ENCODE results near the gene ICE2. TPM values are rescaled to one million over a fixed set of nuclear protein-coding genes. Genes with fewer than 3 reads are reported as not detected.

The ICE2 gene
- total RNA-seq, 2 experiments from 2014 or later = 75.2 to 76.7 TPM

DNA sequence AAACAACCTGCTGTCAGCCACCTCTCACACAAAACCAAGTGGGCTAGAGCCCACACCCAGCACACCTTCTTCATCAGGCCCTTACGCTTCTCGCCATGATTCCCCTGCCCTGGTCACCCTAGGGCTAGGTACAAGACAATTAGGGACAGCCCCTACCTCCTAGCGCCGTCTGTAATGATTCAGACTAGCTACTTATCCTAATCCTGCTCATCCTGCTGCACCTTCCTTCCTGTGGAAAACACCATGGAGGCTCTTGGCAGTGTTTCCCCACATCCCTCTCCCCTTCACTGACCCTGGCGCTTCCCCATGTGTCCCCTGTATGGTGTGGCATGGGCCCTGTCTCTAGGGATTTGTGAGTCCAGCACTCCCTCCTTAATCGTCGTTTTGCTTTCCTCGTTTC is 39.6 kb upstream of the ICE2 start:
- H3K36me3 Mint-ChIP-seq (ENCODE audit: low read depth) = peaks cover 29% of the 10 kb centered on the region

DNA sequence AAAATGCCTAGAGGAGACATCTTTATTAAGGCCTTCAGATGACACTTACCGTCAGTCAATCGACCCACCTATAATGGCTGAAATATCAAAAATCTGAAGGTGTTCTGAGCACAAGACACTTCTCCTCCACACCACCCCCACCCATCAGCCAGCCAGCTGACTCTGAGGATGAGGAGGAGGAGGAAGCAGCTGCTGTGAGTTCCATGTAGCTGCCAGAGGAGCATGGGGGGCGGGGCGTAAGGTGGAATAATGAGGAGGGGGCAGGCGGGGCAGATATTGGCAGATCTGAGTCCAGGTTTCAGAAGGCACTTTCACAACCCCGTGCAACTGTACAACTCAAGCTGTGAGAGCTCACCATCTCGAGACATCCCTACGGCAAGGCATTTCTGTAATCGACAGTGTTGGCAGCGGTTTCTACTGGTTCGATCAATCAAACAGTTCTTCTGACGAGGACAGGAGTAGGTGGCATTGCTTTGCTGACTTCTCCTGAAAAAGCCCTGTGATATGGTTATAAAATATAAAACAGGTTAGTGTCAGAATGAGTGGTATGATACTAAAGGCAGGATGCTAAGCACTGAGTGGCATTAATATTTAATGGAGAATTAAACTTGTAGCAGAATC is 35.4 kb upstream of the ICE2 start:
- Mint-ChIP-seq H3K27ac (no peak overlapping the region), H3K9me3 (no peaks in the 10 kb centered on the region), H3K4me1 (ENCODE audit: low read depth) (peaks cover 29% of the 10 kb centered on the region), H3K27me3 (ENCODE audit: low read depth) (no peaks in the 10 kb centered on the region), H3K36me3 (ENCODE audit: low read depth) (peaks cover 53% of the 10 kb centered on the region), H3K4me3 (no peak overlapping the region)
- CTCF ChIA-PET = interaction anchor here (0.7 kb wide), 1 partner anchor 443 kb away, joined by 3 read pairs; no protein-coding TSS in a partner anchor
- intact Hi-C loops (cut with micrococcal nuclease) = no loop called here
- no peak for DNase-seq

More for the DNA sequence above, 39.6 kb upstream of the ICE2 start:
- CTCF ChIA-PET = interaction anchor here (1.0 to 5.6 kb wide), 2 partner anchors 8 to 53 kb away, joined by 3 to 74 read pairs; no protein-coding TSS in a partner anchor
- intact Hi-C loops (cut with micrococcal nuclease) = no loop called here
- no peak overlapping the region for H3K27ac Mint-ChIP-seq
- H3K4me3 Mint-ChIP-seq = no peak overlapping the region
- H3K27me3 Mint-ChIP-seq (ENCODE audit: low read depth) = no peaks in the 10 kb centered on the region
- peaks cover 25% of the 10 kb centered on the region for H3K4me1 Mint-ChIP-seq (ENCODE audit: low read depth)
- no peak for DNase-seq
- H3K9me3 Mint-ChIP-seq = no peaks in the 10 kb centered on the region

DNA sequence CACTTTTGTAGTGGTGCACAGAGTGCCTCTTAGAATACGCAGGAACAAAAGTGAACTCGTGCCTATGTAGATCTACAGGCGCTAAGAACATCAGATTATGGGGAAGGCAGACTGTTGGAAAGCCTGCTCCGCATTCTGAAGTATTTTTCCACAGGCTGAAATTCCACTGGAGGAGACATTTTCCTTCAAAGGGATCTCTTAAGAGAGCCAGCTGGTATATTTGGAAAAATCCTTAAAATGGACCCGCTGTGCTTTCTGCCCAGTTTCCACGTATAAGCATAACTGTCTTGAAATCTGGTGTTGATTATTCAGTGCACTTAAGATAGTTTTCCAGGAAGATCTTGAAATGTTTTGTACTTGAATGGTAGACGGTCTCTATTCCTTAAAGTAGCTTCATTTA is 34.7 kb upstream of the ICE2 start:
- H3K36me3 Mint-ChIP-seq (ENCODE audit: low read depth) = peaks cover 54% of the 10 kb centered on the region
- H3K27ac Mint-ChIP-seq = no peak overlapping the region
- no peak overlapping the region for H3K4me3 Mint-ChIP-seq
- DNase-seq = no peak
- H3K27me3 Mint-ChIP-seq (ENCODE audit: low read depth) = no peaks in the 10 kb centered on the region
- intact Hi-C loops (cut with micrococcal nuclease) = no loop called here
- peaks cover 33% of the 10 kb centered on the region for H3K4me1 Mint-ChIP-seq (ENCODE audit: low read depth)
- H3K9me3 Mint-ChIP-seq = no peaks in the 10 kb centered on the region
- CTCF ChIA-PET = interaction anchor here (0.7 kb wide), 1 partner anchor 442 kb away, joined by 3 read pairs; no protein-coding TSS in a partner anchor

DNA sequence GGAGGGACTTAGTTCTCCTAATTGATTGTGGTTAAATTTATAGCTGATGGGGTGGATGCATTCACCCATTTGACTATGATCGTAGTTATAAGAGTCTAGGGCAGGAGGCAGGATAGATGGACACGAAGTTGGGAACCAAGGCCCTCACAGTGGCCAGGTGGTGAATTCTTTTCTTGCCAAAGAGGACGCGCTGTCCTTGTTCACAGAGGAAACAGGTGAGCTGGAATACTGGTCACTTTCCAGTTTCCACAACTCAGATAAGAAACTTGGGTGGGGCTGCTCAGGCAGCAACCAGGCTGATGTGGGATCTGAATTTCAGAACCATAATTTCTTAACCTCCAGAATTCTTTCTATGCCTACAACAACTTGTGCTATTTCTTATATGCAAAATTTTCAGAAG is 34.0 kb upstream of the ICE2 start:
- no peaks in the 10 kb centered on the region for H3K9me3 Mint-ChIP-seq
- H3K36me3 Mint-ChIP-seq (ENCODE audit: low read depth) = peaks cover 57% of the 10 kb centered on the region
- no peak overlapping the region for H3K27ac Mint-ChIP-seq
- H3K4me1 Mint-ChIP-seq (ENCODE audit: low read depth) = peaks cover 40% of the 10 kb centered on the region
- intact Hi-C loops (cut with micrococcal nuclease) = no loop called here
- H3K4me3 Mint-ChIP-seq = no peak overlapping the region
- DNase-seq = no peak
- CTCF ChIA-PET = interaction anchor here (0.7 to 2.4 kb wide), 3 partner anchors 153 to 404 kb away, joined by 3 to 9 read pairs (median 3); no protein-coding TSS in a partner anchor
- H3K27me3 Mint-ChIP-seq (ENCODE audit: low read depth) = no peaks in the 10 kb centered on the region

DNA sequence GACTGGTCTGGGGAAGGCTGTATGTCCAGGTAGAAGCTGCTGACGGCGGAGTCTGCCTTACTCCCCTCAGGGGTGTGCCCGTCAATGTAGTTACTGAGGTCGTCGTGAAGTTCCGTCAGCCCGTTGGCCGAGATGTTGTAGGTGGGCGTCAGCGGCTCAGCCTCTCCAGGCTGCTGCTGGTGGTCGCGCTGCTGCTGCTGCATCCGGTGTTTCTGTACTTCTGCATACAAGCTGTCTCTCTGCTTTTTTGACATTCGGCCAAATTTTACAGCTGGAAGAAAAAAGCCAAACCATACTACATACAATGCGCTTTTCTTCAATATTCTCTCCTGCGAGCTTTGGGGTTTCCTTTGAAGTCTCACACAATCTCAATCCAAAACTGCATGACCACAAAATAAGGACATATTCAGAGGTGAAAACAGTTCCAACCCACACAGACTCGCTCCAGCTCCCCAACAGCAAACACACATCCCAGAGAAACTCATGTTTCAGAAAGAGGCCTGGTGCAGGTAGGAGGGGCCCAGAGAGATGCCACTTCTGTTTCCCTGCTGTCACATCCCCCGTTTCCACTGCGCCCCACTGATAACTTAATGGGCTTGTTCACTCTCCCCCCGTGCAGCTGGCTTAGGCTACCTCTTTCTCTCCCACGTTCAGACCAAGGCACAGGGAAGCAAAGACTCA is 32.5 kb upstream of the ICE2 start:
- no peaks in the 10 kb centered on the region for H3K9me3 Mint-ChIP-seq
- H3K27ac Mint-ChIP-seq = peak overlapping the region; percentile 47
- peaks cover 48% of the 10 kb centered on the region for H3K4me1 Mint-ChIP-seq (ENCODE audit: low read depth)
- H3K36me3 Mint-ChIP-seq (ENCODE audit: low read depth) = peaks cover 60% of the 10 kb centered on the region
- DNase-seq = no peak
- H3K4me3 Mint-ChIP-seq = no peak overlapping the region
- H3K27me3 Mint-ChIP-seq (ENCODE audit: low read depth) = no peaks in the 10 kb centered on the region
- CTCF ChIA-PET = interaction anchor here (1.1 to 5.0 kb wide), 4 partner anchors 8 to 406 kb away, joined by 3 to 74 read pairs (median 6); no protein-coding TSS in a partner anchor
- intact Hi-C loops (cut with micrococcal nuclease) = no loop called here

DNA sequence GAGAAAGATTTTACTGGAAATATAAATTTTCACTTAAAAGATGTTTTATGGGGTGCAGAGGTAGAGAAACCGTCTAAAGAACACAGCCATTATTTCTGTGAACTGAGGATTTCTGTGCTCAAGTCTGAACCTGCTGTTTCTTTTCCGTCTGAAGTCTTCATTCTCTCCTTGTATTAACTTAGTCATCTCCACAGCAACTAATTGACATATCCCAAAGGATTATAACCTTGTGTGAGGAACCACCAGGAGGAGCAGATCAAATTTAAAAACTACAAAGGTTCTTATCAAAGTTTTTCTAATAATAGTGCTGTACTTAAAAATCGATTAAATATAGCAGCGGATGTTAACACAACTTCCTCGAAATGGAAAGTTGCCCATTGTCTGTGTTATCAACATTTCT is 31.1 kb upstream of the ICE2 start:
- no peak overlapping the region for H3K4me3 Mint-ChIP-seq
- H3K27me3 Mint-ChIP-seq (ENCODE audit: low read depth) = no peaks in the 10 kb centered on the region
- H3K27ac Mint-ChIP-seq = no peak overlapping the region
- peaks cover 64% of the 10 kb centered on the region for H3K36me3 Mint-ChIP-seq (ENCODE audit: low read depth)
- no peak for DNase-seq
- CTCF ChIA-PET = interaction anchor here (0.6 to 5.0 kb wide), 5 partner anchors 10 to 230 kb away, joined by 3 to 74 read pairs (median 4); no protein-coding TSS in a partner anchor
- intact Hi-C loops (cut with micrococcal nuclease) = no loop called here
- H3K4me1 Mint-ChIP-seq (ENCODE audit: low read depth) = peaks cover 48% of the 10 kb centered on the region
- H3K9me3 Mint-ChIP-seq = no peaks in the 10 kb centered on the region

DNA sequence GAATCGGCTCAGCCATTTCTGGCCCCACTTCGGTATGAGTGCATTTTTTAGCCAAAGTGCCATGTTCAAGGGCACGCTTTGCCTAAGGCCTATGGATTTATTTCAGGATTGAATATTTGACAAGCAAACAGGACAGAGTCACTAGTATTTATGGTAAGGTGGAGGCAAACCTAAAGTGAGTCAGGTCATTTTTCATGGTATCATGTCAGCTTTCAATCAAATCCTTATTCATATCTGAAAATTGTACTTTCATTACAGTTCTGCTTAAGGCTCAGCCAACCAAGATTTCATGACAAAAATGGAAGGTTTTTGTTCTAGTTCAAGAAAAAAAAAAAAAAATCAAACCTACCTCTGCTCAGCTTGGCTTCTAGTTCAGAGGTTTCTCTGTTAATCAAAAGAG is 30.5 kb upstream of the ICE2 start:
- Mint-ChIP-seq H3K27me3 (ENCODE audit: low read depth) (no peaks in the 10 kb centered on the region), H3K9me3 (no peaks in the 10 kb centered on the region), H3K36me3 (ENCODE audit: low read depth) (peaks cover 62% of the 10 kb centered on the region), H3K4me1 (ENCODE audit: low read depth) (peaks cover 48% of the 10 kb centered on the region), H3K4me3 (no peak overlapping the region), H3K27ac (no peak overlapping the region)
- intact Hi-C loops (cut with micrococcal nuclease) = loop anchor here (2.0 to 10.0 kb wide), 5 partner anchors 138 to 1325 kb away; no protein-coding TSS in a partner anchor
- DNase-seq = no peak
- CTCF ChIA-PET = interaction anchor here (0.6 to 5.0 kb wide), 11 partner anchors 10 to 231 kb away, joined by 3 to 74 read pairs (median 4); no protein-coding TSS in a partner anchor

DNA sequence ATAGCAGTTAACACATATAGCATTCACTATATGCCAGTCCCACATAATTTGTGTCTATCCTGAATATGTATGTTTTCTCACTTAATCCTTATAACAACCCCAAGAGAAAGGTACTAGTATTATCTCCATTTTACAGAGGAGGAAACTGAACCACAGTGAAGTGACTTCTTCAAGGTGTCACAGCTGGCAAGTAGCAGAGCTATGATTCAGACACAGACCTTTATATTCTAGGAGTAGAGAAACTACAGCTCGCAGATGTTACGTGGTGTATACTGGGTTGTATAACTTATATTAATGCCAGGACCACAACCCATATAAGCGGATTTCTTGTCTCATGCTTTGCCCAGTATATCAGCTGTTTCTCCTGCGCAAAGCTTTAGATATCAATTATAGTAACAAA is 29.5 kb upstream of the ICE2 start:
- Mint-ChIP-seq H3K9me3 (no peaks in the 10 kb centered on the region), H3K27me3 (ENCODE audit: low read depth) (no peaks in the 10 kb centered on the region), H3K4me1 (ENCODE audit: low read depth) (peaks cover 48% of the 10 kb centered on the region), H3K27ac (peak overlapping the region; percentile 68), H3K36me3 (ENCODE audit: low read depth) (peaks cover 56% of the 10 kb centered on the region), H3K4me3 (no peak overlapping the region)
- CTCF ChIA-PET = interaction anchor here (0.5 to 5.0 kb wide), 23 partner anchors 10 to 424 kb away, joined by 3 to 74 read pairs (median 4); no protein-coding TSS in a partner anchor
- DNase-seq = no peak
- intact Hi-C loops (cut with micrococcal nuclease) = loop anchor here (1.0 to 10.0 kb wide), 10 partner anchors 12 to 1326 kb away; partner anchors contain the start of gene ICE2

DNA sequence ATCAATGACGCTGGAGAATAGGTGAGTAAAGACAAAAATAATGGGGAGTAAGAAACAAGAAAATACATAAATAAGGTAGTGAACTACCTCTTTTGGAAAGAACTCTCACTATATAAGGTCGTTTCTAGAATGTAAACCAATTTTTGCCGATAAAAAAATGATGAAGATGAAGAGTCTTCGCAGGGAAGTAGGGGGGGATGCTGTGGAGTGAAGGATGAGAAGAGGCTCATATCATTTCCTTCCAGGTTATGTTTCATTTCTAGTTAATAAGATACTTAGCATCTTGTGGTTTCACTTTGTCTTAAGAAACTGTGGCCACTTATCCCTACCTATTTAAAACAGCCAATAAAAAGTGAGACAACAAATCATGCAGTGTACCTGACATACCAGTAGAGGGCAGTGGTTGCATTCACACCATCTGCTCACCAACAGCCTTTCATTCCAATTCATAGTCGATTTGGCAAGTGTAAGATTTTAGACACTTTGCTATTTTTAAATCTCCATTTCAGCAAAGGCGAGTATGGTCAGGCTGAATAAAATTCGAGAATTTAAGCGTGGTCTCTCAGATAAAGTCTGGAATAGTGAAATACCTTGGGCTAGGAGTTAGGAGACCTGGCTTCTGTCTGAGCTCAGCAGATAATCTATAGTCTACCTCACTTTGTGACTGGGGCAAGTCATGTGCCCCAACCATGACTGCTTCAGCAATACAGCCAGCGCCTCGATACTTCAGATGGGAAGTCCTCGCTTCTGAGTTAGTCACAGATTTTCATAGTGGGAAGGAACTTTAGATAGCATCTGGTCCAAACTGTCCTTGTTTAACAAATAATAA is 28.9 kb upstream of the ICE2 start:
- intact Hi-C loops (cut with micrococcal nuclease) = loop anchor here (1.0 to 10.0 kb wide), 13 partner anchors 12 to 1327 kb away; partner anchors contain the start of gene ICE2
- no peak overlapping the region for H3K4me3 Mint-ChIP-seq
- peaks cover 54% of the 10 kb centered on the region for H3K36me3 Mint-ChIP-seq (ENCODE audit: low read depth)
- DNase-seq = peak; percentile 70
- no peaks in the 10 kb centered on the region for H3K9me3 Mint-ChIP-seq
- H3K27ac Mint-ChIP-seq = peak overlapping the region; percentile 68
- no peaks in the 10 kb centered on the region for H3K27me3 Mint-ChIP-seq (ENCODE audit: low read depth)
- CTCF ChIA-PET = interaction anchor here (0.5 to 5.0 kb wide), 23 partner anchors 10 to 425 kb away, joined by 3 to 74 read pairs (median 5); no protein-coding TSS in a partner anchor
- peaks cover 48% of the 10 kb centered on the region for H3K4me1 Mint-ChIP-seq (ENCODE audit: low read depth)

DNA sequence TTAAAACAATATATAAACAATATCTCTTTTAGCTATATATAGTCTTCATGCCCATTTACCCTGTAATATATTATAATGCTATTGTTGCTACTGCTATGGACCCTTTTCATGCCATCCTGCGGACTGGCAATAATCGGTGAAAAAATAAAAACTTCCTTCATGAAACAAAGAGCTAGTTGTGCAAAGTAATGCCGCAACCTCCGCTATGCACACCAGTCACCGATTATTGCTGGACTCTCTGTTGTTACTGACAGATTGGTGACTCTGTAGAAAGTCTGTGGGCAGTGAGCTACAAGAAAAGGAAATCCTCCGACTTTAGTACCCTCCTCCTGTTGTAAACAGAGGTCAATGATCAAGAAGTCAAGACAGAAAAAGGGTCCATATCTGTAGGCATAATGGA is 17.9 kb upstream of the ICE2 start:
- Mint-ChIP-seq H3K36me3 (ENCODE audit: low read depth) (peaks cover 34% of the 10 kb centered on the region), H3K27me3 (ENCODE audit: low read depth) (no peaks in the 10 kb centered on the region), H3K4me1 (ENCODE audit: low read depth) (peaks cover 2% of the 10 kb centered on the region), H3K27ac (no peak overlapping the region), H3K9me3 (no peaks in the 10 kb centered on the region), H3K4me3 (no peak overlapping the region)
- DNase-seq = no peak
- CTCF ChIA-PET = interaction anchor here (0.9 to 1.9 kb wide), 4 partner anchors 8 to 420 kb away, joined by 3 to 8 read pairs (median 6); no protein-coding TSS in a partner anchor
- intact Hi-C loops (cut with micrococcal nuclease) = no loop called here

DNA sequence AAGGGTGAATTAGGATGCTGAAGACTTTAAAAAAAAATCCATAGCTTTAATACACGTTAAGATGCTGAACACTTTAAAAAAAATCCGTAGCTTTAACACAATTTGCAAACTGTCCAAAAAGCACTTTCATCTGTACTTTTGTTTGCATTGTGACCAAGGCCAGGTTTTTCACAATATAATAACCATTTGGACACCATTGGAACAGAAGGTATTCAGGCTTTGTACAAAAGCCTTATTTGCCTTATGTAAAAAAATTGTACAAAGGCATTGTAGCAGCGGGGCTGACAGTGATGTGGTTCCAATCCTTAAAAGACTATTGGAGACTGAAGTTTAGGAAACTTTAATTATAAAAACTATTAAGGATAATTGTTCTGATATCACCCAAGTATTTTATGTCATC is 15.2 kb upstream of the ICE2 start:
- peaks cover 2% of the 10 kb centered on the region for H3K4me1 Mint-ChIP-seq (ENCODE audit: low read depth)
- H3K9me3 Mint-ChIP-seq = no peaks in the 10 kb centered on the region
- CTCF ChIA-PET = interaction anchor here (0.7 kb wide), 1 partner anchor 67 kb away, joined by 5 read pairs; no protein-coding TSS in a partner anchor
- H3K27ac Mint-ChIP-seq = no peak overlapping the region
- H3K4me3 Mint-ChIP-seq = no peak overlapping the region
- DNase-seq = no peak
- peaks cover 23% of the 10 kb centered on the region for H3K36me3 Mint-ChIP-seq (ENCODE audit: low read depth)
- H3K27me3 Mint-ChIP-seq (ENCODE audit: low read depth) = no peaks in the 10 kb centered on the region
- intact Hi-C loops (cut with micrococcal nuclease) = no loop called here
